ENCODE results near the gene LPCAT1.

LPCAT1 gene

GRCh38 chr5:1446602-1447343 lies 77.0 kb downstream of the LPCAT1 start:
- in situ Hi-C loops (cut with MboI; ENCODE audit: low sequenced_read_pairs): no loop called here

GRCh38 chr5:1445689-1446601 lies 77.8 kb downstream of the LPCAT1 start:
- in situ Hi-C loops (cut with MboI; ENCODE audit: low sequenced_read_pairs): no loop called here

GRCh38 chr5:1445313-1445688 lies 78.5 kb downstream of the LPCAT1 start, which contains the start of gene SLC6A3:
SLC6A3 (minus strand) TSS chr5:1445440; CDS start chr5:1443197, 2,243 bp downstream.
- in situ Hi-C loops (cut with MboI; ENCODE audit: low sequenced_read_pairs): no loop called here

- in situ Hi-C loops (cut with MboI; ENCODE audit: low sequenced_read_pairs): no loop called here
These were observed 79.2 kb downstream of the LPCAT1 start for GRCh38 chr5:1444361-1445189.

- in situ Hi-C loops (cut with MboI; ENCODE audit: low sequenced_read_pairs): no loop called here
These were observed 79.8 kb downstream of the LPCAT1 start for GRCh38 chr5:1443991-1444360.

GRCh38 chr5:1443171-1443570 lies 80.6 kb downstream of the LPCAT1 start:
- in situ Hi-C loops (cut with MboI; ENCODE audit: low sequenced_read_pairs): no loop called here

GRCh38 chr5:1442222-1443145 lies 81.3 kb downstream of the LPCAT1 start:
- in situ Hi-C loops (cut with MboI; ENCODE audit: low sequenced_read_pairs): no loop called here

- in situ Hi-C loops (cut with MboI; ENCODE audit: low sequenced_read_pairs): no loop called here
These were observed 82.4 kb downstream of the LPCAT1 start for GRCh38 chr5:1441166-1441865.

GRCh38 chr5:1440098-1440493 lies 83.7 kb downstream of the LPCAT1 start:
- in situ Hi-C loops (cut with MboI; ENCODE audit: low sequenced_read_pairs): no loop called here

- in situ Hi-C loops (cut with MboI; ENCODE audit: low sequenced_read_pairs): no loop called here
These were observed 84.2 kb downstream of the LPCAT1 start for GRCh38 chr5:1439388-1440097.

- in situ Hi-C loops (cut with MboI; ENCODE audit: low sequenced_read_pairs): no loop called here
These were observed 84.9 kb downstream of the LPCAT1 start for GRCh38 chr5:1438871-1439270.

- in situ Hi-C loops (cut with MboI; ENCODE audit: low sequenced_read_pairs): no loop called here
These were observed 85.7 kb downstream of the LPCAT1 start for GRCh38 chr5:1437876-1438559.

GRCh38 chr5:1437226-1437829 lies 86.4 kb downstream of the LPCAT1 start:
- in situ Hi-C loops (cut with MboI; ENCODE audit: low sequenced_read_pairs): no loop called here

GRCh38 chr5:1436681-1437080 lies 87.1 kb downstream of the LPCAT1 start:
- in situ Hi-C loops (cut with MboI; ENCODE audit: low sequenced_read_pairs): no loop called here

GRCh38 chr5:1436036-1436435 lies 87.7 kb downstream of the LPCAT1 start:
- in situ Hi-C loops (cut with MboI; ENCODE audit: low sequenced_read_pairs): no loop called here

- in situ Hi-C loops (cut with MboI; ENCODE audit: low sequenced_read_pairs): no loop called here
These were observed 88.4 kb downstream of the LPCAT1 start for GRCh38 chr5:1435369-1435768.

GRCh38 chr5:1432296-1432695 lies 91.5 kb downstream of the LPCAT1 start:
- in situ Hi-C loops (cut with MboI; ENCODE audit: low sequenced_read_pairs): no loop called here

- in situ Hi-C loops (cut with MboI; ENCODE audit: low sequenced_read_pairs): no loop called here
These were observed 91.9 kb downstream of the LPCAT1 start for GRCh38 chr5:1431896-1432295.
